Suprapubic skin (tissue), 4 donors: ENCODE measurements around the gene NYAP2.

Source experiments
- CTCF ChIP-seq, 2 donors: fragments of 200-600 bp in 1 of 2; fragments of 450-650 bp in 1 of 2; sonication (generic) in 1 of 2; IDR thresholded peaks; one replicate each; pipeline ENCODE4 v1.5.1; 2016 to 2019; ENCODE audit warnings: antibody characterized with exemption in 2 of 2, mild to moderate bottlenecking in 1 of 2, moderate library complexity in 1 of 2
- EP300 ChIP-seq: sonication (generic); formaldehyde crosslinking; IDR thresholded peaks from one replicate; pipeline ENCODE4 v1.6.1; 2017; ENCODE audit warnings: antibody characterized with exemption
- POLR2A ChIP-seq, 2 donors: fragments of 450-650 bp; IDR thresholded peaks; one replicate each; pipeline ENCODE4 v1.6.1; 2017; ENCODE audit warnings: antibody characterized with exemption in 2 of 2, mild to moderate bottlenecking in 2 of 2, moderate library complexity in 2 of 2
- POLR2AphosphoS5 ChIP-seq, 3 donors: sonication (generic); formaldehyde crosslinking; IDR thresholded peaks; one replicate each; pipeline ENCODE4 v1.6.1; 2017; ENCODE audit warnings: antibody characterized with exemption in 3 of 3

GRCh38 chr2:225488743-225489142 lies 89.2 kb downstream of the NYAP2 start:
- TF ChIP-seq CTCF (IDR thresholded peaks at IDR 0.05) (no peak), POLR2A (IDR thresholded peaks at IDR 0.05) (no peak), POLR2AphosphoS5 (IDR thresholded peaks at IDR 0.05) (no peak), EP300 (no peak)
